Measurements from ENCODE around the gene MBOAT7. TPM values are rescaled to one million over a fixed set of nuclear protein-coding genes. Genes with fewer than 3 reads are reported as not detected.

MBOAT7 gene
- total and polyA plus RNA-seq, 2 of the 4 experiments (the other 2 are of a cell fraction): 11.3 to 121 TPM

- intact Hi-C loops (cut with micrococcal nuclease) (loop anchor here (2.0 kb wide), 1 partner anchor 20 kb away; the partner anchor contains the start of gene TSEN34), in situ Hi-C loops (cut with MboI; ENCODE audit: low sequenced_read_pairs) (no loop called here), dilution Hi-C loops (cut with HindIII; ENCODE audit: low sequenced_read_pairs, unreplicated experiment) (no loop called here)
- Histone ChIP-seq H3K79me1 (ENCODE audit: low read depth in 1 of 2, low read length in 2 of 2) (peaks cover 6 to 48% of the 10 kb centered on the region in 2 experiments), H2BK120ac (ENCODE audit: low read depth, low read length) (no peak overlapping the region), H2AK5ac (ENCODE audit: low read depth, low read length) (peak overlapping the region; percentile 21; the same call in 1 of the 2 replicates), H2BK5ac (ENCODE audit: low read depth, low read length, poor library complexity, severe bottlenecking) (no peak overlapping the region), H3K4me3 (ENCODE audit: insufficient read depth, low read depth, low read length) (no peak overlapping the region), H3K23ac (ENCODE audit: low read depth, low read length) (no peak overlapping the region), H3K4ac (ENCODE audit: low read depth, low read length) (no peak overlapping the region; the same call in 1 of the 2 replicates), H2AK9ac (replicated peaks; ENCODE audit: low read depth, low read length, poor library complexity) (peak overlapping the region; percentile 88), H3K9me1 (ENCODE audit: insufficient read depth, low read length) (peaks cover 27% of the 10 kb centered on the region), H2AFZ (replicated peaks; ENCODE audit: low read length, poor library complexity) (no peak overlapping the region), H2BK15ac (ENCODE audit: low read depth, low read length) (no peak overlapping the region), H3K27ac (ENCODE audit: insufficient read depth, low read length) (no peak overlapping the region), H3K18ac (ENCODE audit: low read depth, low read length) (no peak overlapping the region), H3K9me3 (ENCODE audit: control insufficient read depth, insufficient read depth, low read length) (no peaks in the 10 kb centered on the region), H3K9ac (ENCODE audit: low read depth, low read length) (no peak overlapping the region), H4K91ac (ENCODE audit: insufficient read depth, low read depth, low read length) (no peak overlapping the region), H4K5ac (ENCODE audit: low read depth, low read length) (no peak overlapping the region), H3K36me3 (ENCODE audit: control insufficient read depth, insufficient read depth, low read length) (peaks cover 23% of the 10 kb centered on the region), H4K8ac (ENCODE audit: low read depth in 2 of 2, low read length in 2 of 2) (no peak overlapping the region), H3K4me2 (ENCODE audit: low read depth, low read length) (no peak overlapping the region), H2BK20ac (ENCODE audit: low read depth, low read length) (no peak overlapping the region), H3K56ac (ENCODE audit: extremely low read depth, insufficient read depth, low read length) (no peak overlapping the region), H4K20me1 (ENCODE audit: insufficient read depth, low read length) (peaks cover 50% of the 10 kb centered on the region), H3K4me1 (ENCODE audit: control insufficient read depth, insufficient read depth, low read length) (peaks cover 30% of the 10 kb centered on the region), H3K14ac (replicated peaks; ENCODE audit: low read depth, low read length) (no peak overlapping the region), H3K27me3 (ENCODE audit: control insufficient read depth, insufficient read depth, low read length) (no peaks in the 10 kb centered on the region)
- no TSS peak for BruUV-seq (replicated peaks)
- WGBS, 2 experiments (ENCODE audit: extremely low coverage in 2 of 2, insufficient read length in 1 of 2): 43% methylated on average over 1 of the region's 12 CpGs; no CpG with 5 or more reads in 1 of the 2 experiments
- POLR2A ChIA-PET (ENCODE audit: unreplicated experiment): no interaction called here
- CTCF ChIA-PET: no interaction called here
- DNase-seq: no peak
- TF ChIP-seq MAZ (IDR thresholded peaks at IDR 0.05; ENCODE audit: borderline replicate concordance, low read depth, low read length): no peak
- no peak for TF ChIP-seq SMC3 (IDR thresholded peaks at IDR 0.05; ENCODE audit: low read depth, low read length)
- TF ChIP-seq RCOR1 (IDR thresholded peaks at IDR 0.05; ENCODE audit: insufficient replicate concordance, low read length): no peak
- TF ChIP-seq MAFK (IDR thresholded peaks at IDR 0.05; ENCODE audit: low read depth, low read length): no peak
- TF ChIP-seq, protein P1, sequence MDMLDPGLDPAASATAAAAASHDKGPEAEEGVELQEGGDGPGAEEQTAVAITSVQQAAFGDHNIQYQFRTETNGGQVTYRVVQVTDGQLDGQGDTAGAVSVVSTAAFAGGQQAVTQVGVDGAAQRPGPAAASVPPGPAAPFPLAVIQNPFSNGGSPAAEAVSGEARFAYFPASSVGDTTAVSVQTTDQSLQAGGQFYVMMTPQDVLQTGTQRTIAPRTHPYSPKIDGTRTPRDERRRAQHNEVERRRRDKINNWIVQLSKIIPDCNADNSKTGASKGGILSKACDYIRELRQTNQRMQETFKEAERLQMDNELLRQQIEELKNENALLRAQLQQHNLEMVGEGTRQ (IDR thresholded peaks at IDR 0.05; ENCODE audit: low read depth, low read length): no peak
- TF ChIP-seq CHD1 (IDR thresholded peaks at IDR 0.05; ENCODE audit: low read depth, low read length): no peak
- no peak for TF ChIP-seq NFE2L2 (IDR thresholded peaks at IDR 0.05; ENCODE audit: low read depth, low read length)
- TF ChIP-seq BHLHE40 (IDR thresholded peaks at IDR 0.05; ENCODE audit: low read depth, low read length): no peak
- no peak for TF ChIP-seq RAD21 (IDR thresholded peaks at IDR 0.05; ENCODE audit: low read length)
- TF ChIP-seq RFX5 (IDR thresholded peaks at IDR 0.05; ENCODE audit: low read depth, low read length): no peak
- TF ChIP-seq FOS (IDR thresholded peaks at IDR 0.05; ENCODE audit: low read depth, low read length): no peak
- no peak for ATAC-seq (ENCODE audit: low read depth)
Measured at GRCh38 chr19:54211235-54211634, 21.9 kb upstream of the MBOAT7 start.

Measured in IMR-90 (cell line).